Measurements from ENCODE around the gene TWNK.

The TWNK gene

GRCh38 chr10:100948916-100949315 is 38.4 kb upstream of the TWNK start:
- H3K27ac ChIP-seq: no peak overlapping the region
- H3K4me1 ChIP-seq (ENCODE audit: control insufficient read depth in 1 of 2, insufficient read depth in 1 of 2, low read depth in 1 of 2, low read length in 1 of 2): no peaks in the 10 kb centered on the region
- H3K36me3 ChIP-seq: peaks cover 91% of the 10 kb centered on the region
- no peak for TF ChIP-seq CTCF (IDR thresholded peaks at IDR 0.05)
- no peaks in the 10 kb centered on the region for H3K9me3 ChIP-seq
- no peaks in the 10 kb centered on the region for H3K27me3 ChIP-seq
- H3K4me3 ChIP-seq (ENCODE audit: low read depth in 1 of 2, low read length in 1 of 2): no peak overlapping the region

- peaks cover 83% of the 10 kb centered on the region for H3K36me3 ChIP-seq
- H3K27me3 ChIP-seq: no peaks in the 10 kb centered on the region
- no peak overlapping the region for H3K4me3 ChIP-seq (ENCODE audit: low read depth in 1 of 2, low read length in 1 of 2)
- H3K4me1 ChIP-seq (ENCODE audit: control insufficient read depth in 1 of 2, insufficient read depth in 1 of 2, low read depth in 1 of 2, low read length in 1 of 2): no peaks in the 10 kb centered on the region
- no peak overlapping the region for H3K27ac ChIP-seq
- no peak for TF ChIP-seq CTCF (IDR thresholded peaks at IDR 0.05)
- no peaks in the 10 kb centered on the region for H3K9me3 ChIP-seq
Measured at GRCh38 chr10:100960251-100960650, 27.1 kb upstream of the TWNK start.

- Histone ChIP-seq H3K4me1 (ENCODE audit: control insufficient read depth in 1 of 2, insufficient read depth in 1 of 2, low read depth in 1 of 2, low read length in 1 of 2) (no peaks in the 10 kb centered on the region), H3K36me3 (peaks cover 77% of the 10 kb centered on the region), H3K27ac (no peak overlapping the region), H3K9me3 (no peaks in the 10 kb centered on the region), H3K4me3 (ENCODE audit: low read depth in 1 of 2, low read length in 1 of 2) (no peak overlapping the region), H3K27me3 (no peaks in the 10 kb centered on the region)
- TF ChIP-seq CTCF (IDR thresholded peaks at IDR 0.05): no peak
Measured at GRCh38 chr10:100962351-100963080, 24.8 kb upstream of the TWNK start.

GRCh38 chr10:100963826-100964225 is 23.5 kb upstream of the TWNK start:
- H3K27ac ChIP-seq: no peak overlapping the region
- no peak for TF ChIP-seq CTCF (IDR thresholded peaks at IDR 0.05)
- no peaks in the 10 kb centered on the region for H3K4me1 ChIP-seq (ENCODE audit: control insufficient read depth in 1 of 2, insufficient read depth in 1 of 2, low read depth in 1 of 2, low read length in 1 of 2)
- H3K36me3 ChIP-seq: peaks cover 64% of the 10 kb centered on the region
- H3K4me3 ChIP-seq (ENCODE audit: low read depth in 1 of 2, low read length in 1 of 2): no peak overlapping the region
- no peaks in the 10 kb centered on the region for H3K9me3 ChIP-seq
- peaks cover 10% of the 10 kb centered on the region for H3K27me3 ChIP-seq

GRCh38 chr10:100965820-100966219 is 21.5 kb upstream of the TWNK start:
- H3K27ac ChIP-seq: no peak overlapping the region
- no peak overlapping the region for H3K4me3 ChIP-seq (ENCODE audit: low read depth in 1 of 2, low read length in 1 of 2)
- TF ChIP-seq CTCF (IDR thresholded peaks at IDR 0.05): no peak
- peaks cover 30% of the 10 kb centered on the region for H3K27me3 ChIP-seq
- H3K4me1 ChIP-seq (ENCODE audit: control insufficient read depth in 1 of 2, insufficient read depth in 1 of 2, low read depth in 1 of 2, low read length in 1 of 2): peaks cover 5 to 13% of the 10 kb centered on the region in 2 experiments
- peaks cover 49% of the 10 kb centered on the region for H3K36me3 ChIP-seq
- no peaks in the 10 kb centered on the region for H3K9me3 ChIP-seq

Measured in neutrophil (primary cell).